Uterus (tissue), 4 donors: Measurements from ENCODE around the gene TBPL2. TPM values are rescaled to one million over a fixed set of nuclear protein-coding genes. Genes with fewer than 3 reads are reported as not detected.

Experiments
- DNase-seq, 2 donors: peaks; one replicate each; pipeline ENCODE4 v3.0.0-alpha.2; 2019 to 2020
- H3K27ac ChIP-seq, 2 donors: fragments of 200-600 bp; sonication (generic); 1 replicate in 1 of 2; 2 replicates in 1 of 2; pipeline ENCODE4 v1.5.1; 2016 to 2018
- H3K27me3 ChIP-seq, 2 donors: fragments of 200-600 bp; sonication (generic); one replicate each; pipeline ENCODE4 v1.5.1; 2018 to 2019; ENCODE audit warnings: control low read depth in 1 of 2
- H3K36me3 ChIP-seq, 2 donors: fragments of 200-600 bp; sonication (generic); one replicate each; pipeline ENCODE4 v1.5.1; 2019; ENCODE audit warnings: control low read depth in 1 of 2
- H3K4me1 ChIP-seq, 2 donors: fragments of 200-600 bp; sonication (generic); one replicate each; pipeline ENCODE4 v1.5.1; 2018 to 2019; ENCODE audit warnings: control low read depth in 1 of 2
- H3K4me3 ChIP-seq, 2 donors: fragments of 200-600 bp; sonication (generic); 1 replicate in 1 of 2; 2 replicates in 1 of 2; pipeline ENCODE4 v1.5.1; 2018 to 2019; ENCODE audit warnings: mild to moderate bottlenecking in 1 of 2
- H3K9me3 ChIP-seq, 2 donors: fragments of 200-600 bp; sonication (generic); one replicate each; pipeline ENCODE4 v1.5.1; 2019; ENCODE audit warnings: control low read depth in 1 of 2
- POLR2A ChIP-seq, 2 donors: fragments of 450-650 bp; IDR thresholded peaks; one replicate each; pipeline ENCODE4 v1.6.1; 2016; ENCODE audit warnings: antibody characterized with exemption in 2 of 2, mild to moderate bottlenecking in 1 of 2, moderate library complexity in 1 of 2
- intact Hi-C: fragments of 100-400 bp; cut with DNase I; formaldehyde crosslinking; loops from one replicate; pipeline ENCODE4 v1.15.1; 2023; ENCODE audit warnings: low total_unique reads
- total RNA-seq, 4 donors: library from RNA; depleted of rRNA in 3 of 4; stranded (reverse); fragments of >200 nt in 3 of 4; gene quantifications; one replicate each; pipeline versions ENCODE4 v1.1.0 to v1.2.4, GENCODE V29; 2014 to 2023
- TF ChIP-seq, protein P1 (sequence below), 4 experiments: fragments of 200-600 bp in 2 of 4; fragments of 450-650 bp in 2 of 4; sonication (generic) in 2 of 4; IDR thresholded peaks; one replicate each; pipeline ENCODE4 v1.5.1; 2016 to 2019; ENCODE audit warnings: antibody characterized with exemption in 4 of 4, mild to moderate bottlenecking in 2 of 4, moderate library complexity in 1 of 4
- donor health status: DM: yes; HTN: yes; CAD: no.

TBPL2 gene
- total RNA-seq, 4 donors from 2014 or later, result not detected

DNA sequence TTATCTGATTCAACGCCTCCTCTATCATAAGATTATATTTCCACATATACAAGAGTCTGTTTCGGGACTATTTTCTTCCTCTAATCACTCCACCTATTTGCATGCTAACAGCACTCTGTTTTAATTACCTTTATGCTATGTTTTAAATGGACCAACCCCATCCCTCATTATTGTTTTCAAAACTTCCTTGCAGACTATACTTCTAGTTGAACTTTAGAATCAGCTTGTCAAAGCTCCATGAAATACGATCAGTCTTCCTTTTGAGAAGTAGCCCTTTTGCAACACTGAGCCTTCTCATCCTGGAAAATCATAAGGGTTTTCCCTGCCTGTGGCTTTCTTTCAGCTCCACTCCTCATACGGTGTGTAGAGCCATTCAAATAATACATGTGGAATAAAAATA, 65.6 kb downstream of the TBPL2 start:
- H3K27ac ChIP-seq, result no peak overlapping the region
- no peaks in the 10 kb centered on the region for H3K27me3 ChIP-seq
- H3K4me1 ChIP-seq, result no peaks in the 10 kb centered on the region
- TF ChIP-seq POLR2A (IDR thresholded peaks at IDR 0.05), result no peak
- TF ChIP-seq, protein P1, sequence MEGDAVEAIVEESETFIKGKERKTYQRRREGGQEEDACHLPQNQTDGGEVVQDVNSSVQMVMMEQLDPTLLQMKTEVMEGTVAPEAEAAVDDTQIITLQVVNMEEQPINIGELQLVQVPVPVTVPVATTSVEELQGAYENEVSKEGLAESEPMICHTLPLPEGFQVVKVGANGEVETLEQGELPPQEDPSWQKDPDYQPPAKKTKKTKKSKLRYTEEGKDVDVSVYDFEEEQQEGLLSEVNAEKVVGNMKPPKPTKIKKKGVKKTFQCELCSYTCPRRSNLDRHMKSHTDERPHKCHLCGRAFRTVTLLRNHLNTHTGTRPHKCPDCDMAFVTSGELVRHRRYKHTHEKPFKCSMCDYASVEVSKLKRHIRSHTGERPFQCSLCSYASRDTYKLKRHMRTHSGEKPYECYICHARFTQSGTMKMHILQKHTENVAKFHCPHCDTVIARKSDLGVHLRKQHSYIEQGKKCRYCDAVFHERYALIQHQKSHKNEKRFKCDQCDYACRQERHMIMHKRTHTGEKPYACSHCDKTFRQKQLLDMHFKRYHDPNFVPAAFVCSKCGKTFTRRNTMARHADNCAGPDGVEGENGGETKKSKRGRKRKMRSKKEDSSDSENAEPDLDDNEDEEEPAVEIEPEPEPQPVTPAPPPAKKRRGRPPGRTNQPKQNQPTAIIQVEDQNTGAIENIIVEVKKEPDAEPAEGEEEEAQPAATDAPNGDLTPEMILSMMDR (IDR thresholded peaks at IDR 0.05), result no peak
- DNase-seq, result no peak
- H3K36me3 ChIP-seq, result no peaks in the 10 kb centered on the region
- intact Hi-C loops, result no loop called here
- no peak overlapping the region for H3K4me3 ChIP-seq
- H3K9me3 ChIP-seq, result no peaks in the 10 kb centered on the region

- Histone ChIP-seq H3K4me1 (no peaks in the 10 kb centered on the region), H3K27ac (no peak overlapping the region), H3K4me3 (no peak overlapping the region), H3K27me3 (no peaks in the 10 kb centered on the region), H3K9me3 (no peaks in the 10 kb centered on the region), H3K36me3 (no peaks in the 10 kb centered on the region)
- intact Hi-C loops, result no loop called here
- DNase-seq, result no peak
- TF ChIP-seq POLR2A (IDR thresholded peaks at IDR 0.05), result no peak
- TF ChIP-seq, protein P1 (IDR thresholded peaks at IDR 0.05), result no peak
Measured at GRCh38 chr14:55373784-55374705, 66.4 kb downstream of the TBPL2 start.

- no peak for DNase-seq
- intact Hi-C loops, result no loop called here
- H3K27ac ChIP-seq, result no peak overlapping the region
- H3K4me3 ChIP-seq, result no peak overlapping the region
- no peaks in the 10 kb centered on the region for H3K9me3 ChIP-seq
- H3K4me1 ChIP-seq, result no peaks in the 10 kb centered on the region
- no peaks in the 10 kb centered on the region for H3K36me3 ChIP-seq
- no peaks in the 10 kb centered on the region for H3K27me3 ChIP-seq
- TF ChIP-seq, protein P1 (IDR thresholded peaks at IDR 0.05), result no peak
- TF ChIP-seq POLR2A (IDR thresholded peaks at IDR 0.05), result no peak
Measured at GRCh38 chr14:55372825-55373224, 67.6 kb downstream of the TBPL2 start.

- no peak for TF ChIP-seq POLR2A (IDR thresholded peaks at IDR 0.05)
- TF ChIP-seq, protein P1 (IDR thresholded peaks at IDR 0.05), result no peak
- no peak for DNase-seq
- intact Hi-C loops, result no loop called here
- Histone ChIP-seq H3K4me3 (no peak overlapping the region), H3K27me3 (no peaks in the 10 kb centered on the region), H3K27ac (no peak overlapping the region), H3K9me3 (no peaks in the 10 kb centered on the region), H3K4me1 (no peaks in the 10 kb centered on the region), H3K36me3 (no peaks in the 10 kb centered on the region)
Measured at GRCh38 chr14:55372423-55372822, 68.0 kb downstream of the TBPL2 start.

GRCh38 chr14:55370883-55371455, 69.4 kb downstream of the TBPL2 start:
- intact Hi-C loops, result no loop called here
- Histone ChIP-seq H3K36me3 (no peaks in the 10 kb centered on the region), H3K27me3 (no peaks in the 10 kb centered on the region), H3K4me3 (no peak overlapping the region), H3K9me3 (no peaks in the 10 kb centered on the region), H3K27ac (no peak overlapping the region), H3K4me1 (no peaks in the 10 kb centered on the region)
- no peak for DNase-seq
- TF ChIP-seq POLR2A (IDR thresholded peaks at IDR 0.05), result no peak
- TF ChIP-seq, protein P1 (IDR thresholded peaks at IDR 0.05), result no peak
